Duodenal mucosa (tissue), 2 donors: Measurements from ENCODE around the gene NTN3.

ENCODE experiments used
- H3K27ac ChIP-seq: one replicate; pipeline ENCODE4 v1.7.0; 2013; ENCODE audit warnings: low read depth, low read length
- H3K27me3 ChIP-seq, 2 donors: one replicate each; pipeline ENCODE4 v1.7.0; 2013; ENCODE audit warnings: low read length in 2 of 2, control low read depth in 1 of 2; ENCODE audit not compliant: insufficient read depth in 2 of 2, control insufficient read depth in 1 of 2
- H3K36me3 ChIP-seq, 2 donors: one replicate each; pipeline ENCODE4 v1.7.0; 2013; ENCODE audit warnings: low read length in 2 of 2, control low read depth in 1 of 2; ENCODE audit not compliant: insufficient read depth in 2 of 2, control insufficient read depth in 1 of 2
- H3K4me1 ChIP-seq, 2 donors: one replicate each; pipeline ENCODE4 v1.7.0; 2013; ENCODE audit warnings: low read length in 2 of 2, control low read depth in 1 of 2; ENCODE audit not compliant: insufficient read depth in 2 of 2, control insufficient read depth in 1 of 2
- H3K4me3 ChIP-seq, 2 donors: one replicate each; pipeline ENCODE4 v1.7.0; 2013; ENCODE audit warnings: low read length in 2 of 2, low read depth in 1 of 2
- H3K9ac ChIP-seq, 2 donors: one replicate each; pipeline ENCODE4 v1.7.0; 2013; ENCODE audit warnings: low read length in 2 of 2, low read depth in 1 of 2
- H3K9me3 ChIP-seq, 2 donors: one replicate each; pipeline ENCODE4 v1.7.0; 2013; ENCODE audit warnings: low read length in 2 of 2, control low read depth in 1 of 2; ENCODE audit not compliant: control insufficient read depth in 1 of 2

Gene NTN3

DNA sequence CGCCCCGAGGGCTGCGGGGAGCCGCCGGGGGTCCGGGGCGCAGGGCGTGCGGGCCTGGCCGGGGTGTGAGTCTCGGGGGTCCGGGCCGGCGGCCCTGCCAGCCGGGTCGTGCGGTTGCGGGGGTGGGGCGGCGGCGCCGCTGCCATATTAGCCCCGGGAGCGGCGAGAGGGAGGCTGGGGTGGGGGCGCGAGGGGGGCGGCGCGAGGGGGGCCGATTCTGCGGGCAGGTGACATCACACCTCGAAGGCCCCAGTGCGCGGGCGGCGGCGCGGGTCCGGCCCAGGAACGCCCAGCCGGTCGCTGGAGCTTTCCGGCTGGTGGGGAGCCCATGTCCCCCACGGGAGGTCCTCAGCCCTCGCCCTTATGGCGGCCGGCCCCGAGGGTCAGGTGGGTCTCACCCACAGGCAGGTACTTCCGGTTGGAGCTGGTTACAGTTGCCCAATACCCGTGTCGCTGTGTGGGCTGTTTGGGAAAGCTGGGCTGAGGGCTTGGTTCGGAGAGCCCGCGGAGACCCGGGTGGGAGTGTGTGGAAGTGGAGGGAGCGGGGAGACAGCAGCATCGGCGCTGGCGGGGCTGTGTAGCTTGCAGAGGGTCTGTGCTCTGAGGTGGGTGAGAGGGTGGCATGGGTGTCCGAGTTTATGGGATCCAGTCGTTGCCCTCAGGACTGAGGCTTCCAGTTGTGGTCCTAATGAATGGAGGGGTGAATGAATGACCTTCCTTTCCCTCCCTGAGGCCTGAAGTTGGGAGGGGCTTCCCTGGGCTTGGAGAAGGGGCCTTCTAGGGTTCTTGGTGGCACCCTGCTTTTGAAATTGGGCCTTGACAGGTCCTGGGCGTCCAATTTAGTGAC is 43.5 kb downstream of the NTN3 start:
- Histone ChIP-seq H3K9ac (peak overlapping the region; percentile 98), H3K27ac (peak overlapping the region; percentile 98), H3K36me3 (peaks cover 0 to 11% of the 10 kb centered on the region in 2 donors), H3K4me3 (peak overlapping the region; percentile 86 to 92), H3K4me1 (peaks cover 53 to 61% of the 10 kb centered on the region in 2 donors), H3K27me3 (no peaks in the 10 kb centered on the region), H3K9me3 (no peaks in the 10 kb centered on the region)

DNA sequence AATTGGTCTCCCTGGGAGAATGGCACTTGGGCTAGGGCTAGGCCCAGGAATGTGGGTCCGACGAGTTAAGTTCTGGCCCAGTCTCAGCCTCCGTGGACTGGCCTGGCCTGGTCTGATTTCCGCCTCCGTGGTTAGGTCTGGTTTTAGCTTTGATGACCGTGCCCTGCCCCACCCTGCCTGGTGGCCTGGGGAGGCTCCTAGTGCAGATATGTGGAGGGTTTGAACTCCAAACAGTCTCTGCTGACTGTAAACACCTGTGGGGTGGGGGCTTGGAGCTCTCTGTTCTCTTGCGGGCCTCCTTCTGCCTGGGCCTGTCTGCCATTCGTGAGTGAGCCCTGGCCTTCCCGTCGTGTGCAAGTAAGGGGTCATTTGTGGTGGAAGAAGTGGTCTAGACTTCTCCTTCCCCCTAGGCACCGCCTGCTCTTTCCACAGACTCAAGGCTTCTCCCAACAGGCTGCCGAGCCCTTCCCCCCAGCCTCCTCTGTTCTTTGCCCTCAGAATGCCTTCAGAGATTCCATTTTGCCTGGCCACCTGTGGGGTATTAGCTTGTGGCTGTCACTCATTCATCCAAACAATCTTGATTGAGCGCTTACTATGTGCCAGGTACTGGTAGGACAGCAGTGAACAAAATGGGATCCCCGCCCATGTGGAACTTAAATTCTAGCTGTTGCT is 44.2 kb downstream of the NTN3 start:
- H3K4me1 ChIP-seq = peaks cover 55 to 62% of the 10 kb centered on the region in 2 donors
- peak overlapping the region; percentile 86 to 92 for H3K4me3 ChIP-seq
- H3K36me3 ChIP-seq = peaks cover 0 to 11% of the 10 kb centered on the region in 2 donors
- H3K9ac ChIP-seq = peak overlapping the region; percentile 98
- peak overlapping the region; percentile 98 for H3K27ac ChIP-seq
- no peaks in the 10 kb centered on the region for H3K27me3 ChIP-seq
- no peaks in the 10 kb centered on the region for H3K9me3 ChIP-seq

- peaks cover 63 to 69% of the 10 kb centered on the region in 2 donors for H3K4me1 ChIP-seq
Measured at GRCh38 chr16:2516391-2517240, 45.5 kb downstream of the NTN3 start.

GRCh38 chr16:2517954-2518605 is 47.0 kb downstream of the NTN3 start:
- Histone ChIP-seq H3K36me3 (peaks cover 0 to 13% of the 10 kb centered on the region in 2 donors), H3K9ac (peak overlapping the region in 1 of 2 donors; percentile 5), H3K9me3 (no peaks in the 10 kb centered on the region), H3K27ac (no peak overlapping the region), H3K27me3 (no peaks in the 10 kb centered on the region), H3K4me1 (peaks cover 60 to 62% of the 10 kb centered on the region in 2 donors), H3K4me3 (no peak overlapping the region)

More at GRCh38 chr16:2516391-2517240, 45.5 kb downstream of the NTN3 start:
- Histone ChIP-seq H3K4me3 (peak overlapping the region; percentile 4 to 86), H3K9me3 (no peaks in the 10 kb centered on the region), H3K27me3 (no peaks in the 10 kb centered on the region), H3K36me3 (peaks cover 0 to 11% of the 10 kb centered on the region in 2 donors), H3K27ac (no peak overlapping the region), H3K9ac (peak overlapping the region; percentile 35 to 98)

DNA sequence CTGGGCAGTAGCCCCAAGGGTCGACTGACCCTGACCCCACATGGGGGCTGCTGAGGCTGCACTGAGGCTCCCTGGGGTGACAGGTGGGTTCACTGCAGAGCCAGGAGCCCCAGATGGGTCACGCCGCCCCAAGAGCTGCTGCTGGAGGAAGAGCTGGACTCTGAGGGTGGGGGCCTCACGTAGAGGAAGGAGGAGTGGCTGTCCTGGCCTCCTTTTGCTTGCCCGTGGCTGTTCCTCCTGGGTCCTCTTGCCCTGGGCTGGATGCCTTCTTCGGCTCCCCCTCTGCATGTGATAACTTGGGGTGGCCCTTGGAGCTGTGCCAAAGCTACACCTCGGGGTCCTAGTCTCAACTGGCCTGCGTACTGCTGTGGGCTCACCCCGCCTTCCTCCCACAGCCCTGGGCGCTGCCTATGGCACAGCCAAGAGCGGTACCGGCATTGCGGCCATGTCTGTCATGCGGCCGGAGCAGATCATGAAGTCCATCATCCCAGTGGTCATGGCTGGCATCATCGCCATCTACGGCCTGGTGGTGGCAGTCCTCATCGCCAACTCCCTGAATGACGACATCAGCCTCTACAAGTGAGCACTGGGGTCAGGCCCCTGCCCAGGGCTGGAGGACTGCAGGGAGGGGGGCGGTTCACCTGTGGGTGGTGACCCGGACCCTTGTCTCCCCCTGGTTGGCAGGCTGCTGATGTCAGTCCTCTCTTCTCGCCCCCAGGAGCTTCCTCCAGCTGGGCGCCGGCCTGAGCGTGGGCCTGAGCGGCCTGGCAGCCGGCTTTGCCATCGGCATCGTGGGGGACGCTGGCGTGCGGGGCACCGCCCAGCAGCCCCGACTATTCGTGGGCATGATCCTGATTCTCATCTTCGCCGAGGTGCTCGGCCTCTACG is 48.0 kb downstream of the NTN3 start:
- Histone ChIP-seq H3K4me3 (peak overlapping the region in 1 of 2 donors; percentile 28), H3K9ac (peak overlapping the region; percentile 10 to 29), H3K4me1 (peaks cover 66 to 70% of the 10 kb centered on the region in 2 donors)

DNA sequence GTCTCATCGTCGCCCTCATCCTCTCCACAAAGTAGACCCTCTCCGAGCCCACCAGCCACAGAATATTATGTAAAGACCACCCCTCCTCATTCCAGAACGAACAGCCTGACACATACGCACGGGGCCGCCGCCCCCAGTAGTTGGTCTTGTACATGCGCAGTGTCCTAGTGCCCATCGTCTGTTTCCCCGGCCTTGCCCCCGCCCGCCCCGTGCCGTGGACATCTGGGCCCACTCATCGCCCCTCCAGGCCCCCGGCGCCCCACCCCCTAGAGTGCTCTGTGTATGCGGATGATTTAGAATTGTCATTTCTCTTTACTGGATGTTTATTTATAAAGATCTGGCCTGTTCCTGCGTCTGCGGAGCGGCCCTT is 48.6 kb downstream of the NTN3 start:
- H3K9ac ChIP-seq = peak overlapping the region in 1 of 2 donors; percentile 10
- H3K9me3 ChIP-seq = no peaks in the 10 kb centered on the region
- H3K4me3 ChIP-seq = peak overlapping the region in 1 of 2 donors; percentile 28
- H3K27me3 ChIP-seq = no peaks in the 10 kb centered on the region
- H3K27ac ChIP-seq = peak overlapping the region; percentile 63
- peaks cover 0 to 18% of the 10 kb centered on the region in 2 donors for H3K36me3 ChIP-seq
- H3K4me1 ChIP-seq = peaks cover 70 to 76% of the 10 kb centered on the region in 2 donors

More for the DNA sequence above, 48.0 kb downstream of the NTN3 start:
- Histone ChIP-seq H3K27me3 (no peaks in the 10 kb centered on the region), H3K36me3 (peaks cover 0 to 18% of the 10 kb centered on the region in 2 donors), H3K27ac (peak overlapping the region; percentile 23), H3K9me3 (no peaks in the 10 kb centered on the region)

- Histone ChIP-seq H3K27me3 (no peaks in the 10 kb centered on the region), H3K27ac (peak within 1 kb of the TSS; percentile 63), H3K36me3 (peaks cover 0 to 18% of the 10 kb centered on the region in 2 donors), H3K9ac (peak within 1 kb of the TSS; percentile 43 to 57), H3K4me1 (peaks cover 69 to 75% of the 10 kb centered on the region in 2 donors), H3K4me3 (peak within 1 kb of the TSS; percentile 73 to 74), H3K9me3 (no peaks in the 10 kb centered on the region)
Measured at GRCh38 chr16:2520097-2520783, 49.1 kb downstream of the NTN3 start, which contains the start of gene AMDHD2. TSS of gene AMDHD2 (plus strand) at chr16:2520371. CDS start at chr16:2520459, 88 bp downstream.

GRCh38 chr16:2520784-2521531 is 49.9 kb downstream of the NTN3 start:
- H3K27me3 ChIP-seq = no peaks in the 10 kb centered on the region
- peaks cover 0 to 18% of the 10 kb centered on the region in 2 donors for H3K36me3 ChIP-seq
- no peaks in the 10 kb centered on the region for H3K9me3 ChIP-seq
- peak overlapping the region; percentile 42 for H3K27ac ChIP-seq
- peaks cover 62 to 68% of the 10 kb centered on the region in 2 donors for H3K4me1 ChIP-seq
- peak overlapping the region; percentile 43 to 57 for H3K9ac ChIP-seq
- H3K4me3 ChIP-seq = peak overlapping the region; percentile 73 to 74
